PC-9 (cell line): ENCODE results near the gene FOXA1. TPM values are rescaled to one million over a fixed set of nuclear protein-coding genes. Genes with fewer than 3 reads are reported as not detected.

ENCODE experiments used
- BruUV-seq: library from RNA; stranded (reverse); fragments of 400-500 nt; replicated peaks from 2 replicates; lab custom pipeline; 2021; lab: Mats Ljungman, UMichigan
- CTCF ChIA-PET: fragments of 300-600 bp; sonication (Branson Sonifier 250); formaldehyde crosslinking; loops from one replicate; lab custom pipeline; 2022; ENCODE audit warnings: antibody characterized with exemption; lab: Charles Lee
- POLR2A ChIA-PET: fragments of 300-600 bp; sonication (Branson Sonifier 250); formaldehyde crosslinking; loops from one replicate; lab custom pipeline; 2022; ENCODE audit warnings: antibody characterized with exemption; ENCODE audit not compliant: unreplicated experiment; lab: Charles Lee
- DNase-seq, 2 experiments: peaks; one replicate each; pipeline versions ENCODE4 v3.0.0 to v3.0.0-alpha.2; 2015 to 2022; ENCODE audit warnings: mixed read lengths in 1 of 2
- H2AFZ ChIP-seq: fragments of 200-600 bp; sonication (generic); 2 replicates; pipeline ENCODE4 v1.8.1; 2017; ENCODE audit warnings: antibody characterized with exemption
- H3F3A ChIP-seq: fragments of 200-600 bp; sonication (generic); 2 replicates; pipeline ENCODE4 v1.8.1; 2017; ENCODE audit warnings: antibody characterized with exemption, mild to moderate bottlenecking, low read depth; ENCODE audit not compliant: insufficient read depth
- H3K27ac ChIP-seq: fragments of 200-600 bp; sonication (generic); 2 replicates; pipeline ENCODE4 v1.6.1; 2016; ENCODE audit warnings: mixed run types
- H3K27me3 ChIP-seq: fragments of 200-600 bp; sonication (generic); 2 replicates; pipeline ENCODE4 v1.6.1; 2016; ENCODE audit warnings: low read depth, mixed run types; ENCODE audit not compliant: insufficient read depth
- H3K36me3 ChIP-seq: fragments of 200-600 bp; sonication (generic); 2 replicates; pipeline ENCODE4 v1.6.1; 2016; ENCODE audit warnings: low read depth, mixed run types
- H3K4me1 ChIP-seq: fragments of 200-600 bp; sonication (generic); replicated peaks from 2 replicates; pipeline ENCODE4 v1.6.1; 2016; ENCODE audit warnings: mixed run types; ENCODE audit not compliant: insufficient read depth
- H3K4me2 ChIP-seq: fragments of 200-600 bp; sonication (generic); 2 replicates; pipeline ENCODE4 v1.6.1; 2017; ENCODE audit warnings: mixed run types
- H3K4me3 ChIP-seq: fragments of 200-600 bp; sonication (generic); 2 replicates; pipeline ENCODE4 v1.6.1; 2016; ENCODE audit warnings: mixed run types
- H3K79me2 ChIP-seq: fragments of 200-600 bp; sonication (generic); 2 replicates; pipeline ENCODE4 v1.6.1; 2017; ENCODE audit warnings: low read depth, mixed run types
- H3K9me2 ChIP-seq: fragments of 200-600 bp; sonication (generic); 2 replicates; pipeline ENCODE4 v1.8.1; 2017; ENCODE audit warnings: mild to moderate bottlenecking; ENCODE audit not compliant: insufficient read depth
- H3K9me3 ChIP-seq: fragments of 200-600 bp; sonication (generic); 2 replicates; pipeline ENCODE4 v1.8.1; 2016; ENCODE audit warnings: low read depth; ENCODE audit not compliant: insufficient read depth
- H4K20me1 ChIP-seq: fragments of 200-600 bp; sonication (generic); 2 replicates; pipeline ENCODE4 v1.8.1; 2017; ENCODE audit not compliant: insufficient read depth
- CTCF ChIP-seq: fragments of 200-600 bp; sonication (generic); conservative IDR thresholded peaks from 2 replicates; pipeline ENCODE4 v1.6.1; 2017; ENCODE audit warnings: mixed run types, antibody characterized with exemption, mild to moderate bottlenecking, moderate library complexity
- EZH2 ChIP-seq: fragments of 200-600 bp; sonication (generic); IDR thresholded peaks from 2 replicates; pipeline ENCODE4 v1.8.0; 2017; ENCODE audit warnings: antibody characterized with exemption, low read depth
- intact Hi-C: fragments of 100-400 bp; cut with micrococcal nuclease; formaldehyde crosslinking; loops from one replicate; pipeline ENCODE4 v1.10.0; 2022; ENCODE audit not compliant: unreplicated experiment
- total RNA-seq: library from RNA; stranded (reverse); gene quantifications from 2 replicates; pipeline ENCODE4 v1.2.3, GENCODE V29; 2021

FOXA1 gene
- total RNA-seq, 1 experiment from 2014 or later, result 35.4 TPM

- Histone ChIP-seq H2AFZ (no peak overlapping the region), H3K9me2 (no peaks in the 10 kb centered on the region), H3K4me3 (no peak overlapping the region), H3K9me3 (no peaks in the 10 kb centered on the region), H3K36me3 (no peaks in the 10 kb centered on the region), H3K27me3 (no peaks in the 10 kb centered on the region), H3K4me1 (peaks cover 38% of the 10 kb centered on the region), H3F3A (peaks cover 23% of the 10 kb centered on the region), H3K79me2 (no peaks in the 10 kb centered on the region), H3K4me2 (no peak overlapping the region), H4K20me1 (no peaks in the 10 kb centered on the region), H3K27ac (no peak overlapping the region)
- TF ChIP-seq EZH2, result no peak
- no peak for TF ChIP-seq CTCF
- POLR2A ChIA-PET, result no interaction called here
- intact Hi-C loops, result no loop called here
- BruUV-seq, result no TSS peak
- no peak for DNase-seq
- CTCF ChIA-PET, result no interaction called here
These were observed 25.3 kb downstream of the FOXA1 start for GRCh38 chr14:37569729-37570128.

- Histone ChIP-seq H3K4me2 (peak overlapping the region; percentile 82), H3K9me2 (no peaks in the 10 kb centered on the region), H3K4me3 (peak overlapping the region; percentile 59), H3K27me3 (no peaks in the 10 kb centered on the region), H4K20me1 (no peaks in the 10 kb centered on the region), H3F3A (peaks cover 23% of the 10 kb centered on the region), H3K9me3 (no peaks in the 10 kb centered on the region), H3K36me3 (0 out of 2 replicates have a peak, but pooled peaks cover 8% of the 10 kb centered on the region), H3K4me1 (peaks cover 40% of the 10 kb centered on the region), H2AFZ (no peak overlapping the region), H3K27ac (peak overlapping the region; percentile 92), H3K79me2 (no peaks in the 10 kb centered on the region)
- ChIA-PET CTCF (no interaction called here), POLR2A (interaction anchor here (0.6 kb wide), 1 partner anchor 23 kb away, joined by 23 read pairs; no protein-coding TSS in a partner anchor)
- no TSS peak for BruUV-seq
- intact Hi-C loops, result loop anchor here (1.0 to 2.0 kb wide), 2 partner anchors 13 to 24 kb away; no protein-coding TSS in a partner anchor
- peak in 1 of 2 experiments; percentile 96 for DNase-seq
- TF ChIP-seq CTCF, result no peak
- TF ChIP-seq EZH2, result no peak
These were observed 28.2 kb downstream of the FOXA1 start for GRCh38 chr14:37566811-37567371.

- intact Hi-C loops, result no loop called here
- H3K27ac ChIP-seq, result peak overlapping the region; percentile 92
- 0 out of 2 replicates have a peak overlapping the region, but pooled peaks have one; percentile 0 for H2AFZ ChIP-seq
- no peaks in the 10 kb centered on the region for H3K27me3 ChIP-seq
- no peaks in the 10 kb centered on the region for H4K20me1 ChIP-seq
- 0 out of 2 replicates have a peak, but pooled peaks cover 9% of the 10 kb centered on the region for H3K36me3 ChIP-seq
- H3F3A ChIP-seq, result peaks cover 23% of the 10 kb centered on the region
- no TSS peak for BruUV-seq
- ChIA-PET POLR2A (no interaction called here), CTCF (no interaction called here)
- H3K4me3 ChIP-seq, result peak overlapping the region; percentile 44; the same call in 1 of the 2 replicates
- no peaks in the 10 kb centered on the region for H3K9me3 ChIP-seq
- H3K79me2 ChIP-seq, result no peaks in the 10 kb centered on the region
- peak overlapping the region; percentile 82 for H3K4me2 ChIP-seq
- peaks cover 40% of the 10 kb centered on the region for H3K4me1 ChIP-seq
- no peak for TF ChIP-seq EZH2
- peak; percentile 69 for TF ChIP-seq CTCF
- DNase-seq, result no peak
- no peaks in the 10 kb centered on the region for H3K9me2 ChIP-seq
These were observed 29.5 kb downstream of the FOXA1 start for GRCh38 chr14:37565550-37565949.
